ENCODE data around the gene RTTN. TPM values are rescaled to one million over a fixed set of nuclear protein-coding genes. Genes with fewer than 3 reads are reported as not detected.

The RTTN gene
- total and polyA plus RNA-seq, 2 experiments from 2014 or later, result 7.2 to 31.0 TPM

GRCh38 chr18:70183441-70183840 lies 22.0 kb downstream of the RTTN start:
- Histone ChIP-seq H3K9me2 (ENCODE audit: insufficient read depth) (no peaks in the 10 kb centered on the region), H3K79me2 (replicated peaks; ENCODE audit: insufficient read depth) (no peaks in the 10 kb centered on the region), H2AFZ (no peak overlapping the region), H4K20me1 (replicated peaks; ENCODE audit: insufficient read depth) (no peaks in the 10 kb centered on the region), H3K4me2 (no peak overlapping the region), H3K27ac (ENCODE audit: low read depth) (no peak overlapping the region), H3F3A (replicated peaks; ENCODE audit: low read depth) (no peaks in the 10 kb centered on the region), H3K27me3 (ENCODE audit: insufficient read depth) (no peaks in the 10 kb centered on the region), H3K4me1 (ENCODE audit: insufficient read depth) (no peaks in the 10 kb centered on the region), H3K4me3 (no peak overlapping the region), H3K36me3 (ENCODE audit: insufficient read depth) (peaks cover 3% of the 10 kb centered on the region; the same call in 1 of the 2 replicates)
- Mint-ChIP-seq H3K27ac (no peak overlapping the region), H3K9me3 (no peaks in the 10 kb centered on the region; the same call in 2 of the 3 replicates), H3K4me3 (no peak overlapping the region), H3K36me3 (ENCODE audit: low read depth) (peaks cover 16% of the 10 kb centered on the region; the same call in 2 of the 3 replicates), H3K4me1 (no peaks in the 10 kb centered on the region), H3K27me3 (ENCODE audit: insufficient read depth, low read depth, poor library complexity) (no peaks in the 10 kb centered on the region)
- DNase-seq (ENCODE audit: low spot score) (no peak), ATAC-seq (no peak)
- TF ChIP-seq, protein P1, sequence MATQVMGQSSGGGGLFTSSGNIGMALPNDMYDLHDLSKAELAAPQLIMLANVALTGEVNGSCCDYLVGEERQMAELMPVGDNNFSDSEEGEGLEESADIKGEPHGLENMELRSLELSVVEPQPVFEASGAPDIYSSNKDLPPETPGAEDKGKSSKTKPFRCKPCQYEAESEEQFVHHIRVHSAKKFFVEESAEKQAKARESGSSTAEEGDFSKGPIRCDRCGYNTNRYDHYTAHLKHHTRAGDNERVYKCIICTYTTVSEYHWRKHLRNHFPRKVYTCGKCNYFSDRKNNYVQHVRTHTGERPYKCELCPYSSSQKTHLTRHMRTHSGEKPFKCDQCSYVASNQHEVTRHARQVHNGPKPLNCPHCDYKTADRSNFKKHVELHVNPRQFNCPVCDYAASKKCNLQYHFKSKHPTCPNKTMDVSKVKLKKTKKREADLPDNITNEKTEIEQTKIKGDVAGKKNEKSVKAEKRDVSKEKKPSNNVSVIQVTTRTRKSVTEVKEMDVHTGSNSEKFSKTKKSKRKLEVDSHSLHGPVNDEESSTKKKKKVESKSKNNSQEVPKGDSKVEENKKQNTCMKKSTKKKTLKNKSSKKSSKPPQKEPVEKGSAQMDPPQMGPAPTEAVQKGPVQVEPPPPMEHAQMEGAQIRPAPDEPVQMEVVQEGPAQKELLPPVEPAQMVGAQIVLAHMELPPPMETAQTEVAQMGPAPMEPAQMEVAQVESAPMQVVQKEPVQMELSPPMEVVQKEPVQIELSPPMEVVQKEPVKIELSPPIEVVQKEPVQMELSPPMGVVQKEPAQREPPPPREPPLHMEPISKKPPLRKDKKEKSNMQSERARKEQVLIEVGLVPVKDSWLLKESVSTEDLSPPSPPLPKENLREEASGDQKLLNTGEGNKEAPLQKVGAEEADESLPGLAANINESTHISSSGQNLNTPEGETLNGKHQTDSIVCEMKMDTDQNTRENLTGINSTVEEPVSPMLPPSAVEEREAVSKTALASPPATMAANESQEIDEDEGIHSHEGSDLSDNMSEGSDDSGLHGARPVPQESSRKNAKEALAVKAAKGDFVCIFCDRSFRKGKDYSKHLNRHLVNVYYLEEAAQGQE (IDR thresholded peaks at IDR 0.05; ENCODE audit: unreplicated experiment), result no peak
- TF ChIP-seq ZNF114 (CRISPR knock-in tag; IDR thresholded peaks at IDR 0.05) (no peak), EZH2 (IDR thresholded peaks at IDR 0.05; ENCODE audit: low read depth, unreplicated experiment) (no peak), POLR2AphosphoS5 (IDR thresholded peaks at IDR 0.05; ENCODE audit: low read depth) (no peak), ZNF331 (CRISPR knock-in tag; IDR thresholded peaks at IDR 0.05; ENCODE audit: low read depth) (no peak), JUNB (IDR thresholded peaks at IDR 0.05; ENCODE audit: unreplicated experiment) (no peak), ZNF462 (CRISPR knock-in tag; IDR thresholded peaks at IDR 0.05) (no peak), EZH2phosphoT487 (IDR thresholded peaks at IDR 0.05; ENCODE audit: unreplicated experiment) (no peak), STAT1 (IDR thresholded peaks at IDR 0.05; ENCODE audit: unreplicated experiment) (no peak), NANOG (IDR thresholded peaks at IDR 0.05; ENCODE audit: borderline replicate concordance) (no peak), CREB1 (CRISPR knock-in tag; IDR thresholded peaks at IDR 0.05; ENCODE audit: low read depth) (no peak)
- TF ChIP-seq, protein P2, sequence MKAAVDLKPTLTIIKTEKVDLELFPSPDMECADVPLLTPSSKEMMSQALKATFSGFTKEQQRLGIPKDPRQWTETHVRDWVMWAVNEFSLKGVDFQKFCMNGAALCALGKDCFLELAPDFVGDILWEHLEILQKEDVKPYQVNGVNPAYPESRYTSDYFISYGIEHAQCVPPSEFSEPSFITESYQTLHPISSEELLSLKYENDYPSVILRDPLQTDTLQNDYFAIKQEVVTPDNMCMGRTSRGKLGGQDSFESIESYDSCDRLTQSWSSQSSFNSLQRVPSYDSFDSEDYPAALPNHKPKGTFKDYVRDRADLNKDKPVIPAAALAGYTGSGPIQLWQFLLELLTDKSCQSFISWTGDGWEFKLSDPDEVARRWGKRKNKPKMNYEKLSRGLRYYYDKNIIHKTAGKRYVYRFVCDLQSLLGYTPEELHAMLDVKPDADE (IDR thresholded peaks at IDR 0.05), result no peak
- TF ChIP-seq, protein P3, sequence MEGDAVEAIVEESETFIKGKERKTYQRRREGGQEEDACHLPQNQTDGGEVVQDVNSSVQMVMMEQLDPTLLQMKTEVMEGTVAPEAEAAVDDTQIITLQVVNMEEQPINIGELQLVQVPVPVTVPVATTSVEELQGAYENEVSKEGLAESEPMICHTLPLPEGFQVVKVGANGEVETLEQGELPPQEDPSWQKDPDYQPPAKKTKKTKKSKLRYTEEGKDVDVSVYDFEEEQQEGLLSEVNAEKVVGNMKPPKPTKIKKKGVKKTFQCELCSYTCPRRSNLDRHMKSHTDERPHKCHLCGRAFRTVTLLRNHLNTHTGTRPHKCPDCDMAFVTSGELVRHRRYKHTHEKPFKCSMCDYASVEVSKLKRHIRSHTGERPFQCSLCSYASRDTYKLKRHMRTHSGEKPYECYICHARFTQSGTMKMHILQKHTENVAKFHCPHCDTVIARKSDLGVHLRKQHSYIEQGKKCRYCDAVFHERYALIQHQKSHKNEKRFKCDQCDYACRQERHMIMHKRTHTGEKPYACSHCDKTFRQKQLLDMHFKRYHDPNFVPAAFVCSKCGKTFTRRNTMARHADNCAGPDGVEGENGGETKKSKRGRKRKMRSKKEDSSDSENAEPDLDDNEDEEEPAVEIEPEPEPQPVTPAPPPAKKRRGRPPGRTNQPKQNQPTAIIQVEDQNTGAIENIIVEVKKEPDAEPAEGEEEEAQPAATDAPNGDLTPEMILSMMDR (conservative IDR thresholded peaks at IDR 0.05; ENCODE audit: low read depth in 2 of 2), result no peak

Measured in GM23338 (cell line).